GM18519 (cell line): ENCODE measurements around the gene SRD5A3.

Source experiments
- ATAC-seq: cut with Tn5 transposase; IDR thresholded peaks from one replicate; pipeline ENCODE4 v1.9.1; 2021; ENCODE audit warnings: mild to moderate bottlenecking, moderate library complexity; ENCODE audit not compliant: unreplicated experiment, low FRiP score

SRD5A3 gene

DNA sequence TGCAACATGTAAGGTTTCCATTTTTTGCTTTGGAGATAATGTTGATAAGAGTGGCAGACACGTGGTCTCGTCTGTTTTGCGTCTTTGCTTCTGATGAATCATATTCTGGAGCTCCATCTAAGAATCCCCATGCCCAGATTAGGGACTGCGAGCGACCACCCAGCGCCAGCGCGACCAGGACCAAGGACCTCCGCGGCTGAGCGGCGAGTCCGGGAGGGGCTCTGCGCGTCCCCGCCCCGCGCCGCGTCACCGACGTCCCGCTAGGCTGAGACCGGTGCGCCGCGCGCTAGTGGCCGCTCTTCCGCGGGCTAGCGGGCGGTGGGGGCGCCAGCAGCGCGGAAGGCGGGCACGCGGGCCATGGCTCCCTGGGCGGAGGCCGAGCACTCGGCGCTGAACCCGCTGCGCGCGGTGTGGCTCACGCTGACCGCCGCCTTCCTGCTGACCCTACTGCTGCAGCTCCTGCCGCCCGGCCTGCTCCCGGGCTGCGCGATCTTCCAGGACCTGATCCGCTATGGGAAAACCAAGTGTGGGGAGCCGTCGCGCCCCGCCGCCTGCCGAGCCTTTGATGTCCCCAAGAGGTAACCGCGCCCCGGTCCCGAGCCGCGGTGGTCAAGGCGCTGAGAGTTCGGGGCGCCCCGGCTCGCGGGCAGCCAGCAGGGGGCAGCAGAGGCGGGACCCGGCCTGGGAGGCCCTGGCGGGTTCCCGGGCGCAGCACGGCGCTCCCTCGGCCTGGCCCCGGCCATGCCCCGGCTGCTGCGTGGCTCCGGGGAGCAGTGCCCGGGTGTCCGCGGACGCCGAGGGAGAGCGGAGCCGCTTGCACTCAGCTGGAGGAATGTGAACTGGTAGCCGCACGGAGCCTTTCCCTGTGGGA is at the start of gene SRD5A3:
Gene SRD5A3 (plus strand): TSS at position 263 of the 871 bp plus-strand sequence. CDS start 95 bp downstream, at position 358.
- ATAC-seq: peak; percentile 87

DNA sequence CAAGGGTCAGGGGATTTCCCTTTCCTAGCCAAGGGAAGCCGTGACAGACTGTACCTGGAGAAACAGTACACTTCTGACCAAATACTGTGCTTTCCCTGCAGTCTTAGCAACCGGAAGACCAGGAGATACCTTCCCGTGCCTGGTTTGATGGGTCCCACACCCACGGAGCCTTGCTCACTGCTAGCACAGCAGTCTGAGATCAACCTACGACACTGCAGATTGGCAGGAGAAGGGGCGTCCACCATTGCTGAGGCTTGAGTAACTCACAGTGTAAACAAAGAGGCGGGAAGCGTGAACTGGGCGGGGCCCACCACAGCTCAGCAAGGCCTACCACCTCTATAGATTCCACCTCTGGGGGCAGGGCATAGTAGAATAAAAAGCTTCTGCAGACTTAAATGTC is 48.7 kb upstream of the SRD5A3 start:
- no peak for ATAC-seq

DNA sequence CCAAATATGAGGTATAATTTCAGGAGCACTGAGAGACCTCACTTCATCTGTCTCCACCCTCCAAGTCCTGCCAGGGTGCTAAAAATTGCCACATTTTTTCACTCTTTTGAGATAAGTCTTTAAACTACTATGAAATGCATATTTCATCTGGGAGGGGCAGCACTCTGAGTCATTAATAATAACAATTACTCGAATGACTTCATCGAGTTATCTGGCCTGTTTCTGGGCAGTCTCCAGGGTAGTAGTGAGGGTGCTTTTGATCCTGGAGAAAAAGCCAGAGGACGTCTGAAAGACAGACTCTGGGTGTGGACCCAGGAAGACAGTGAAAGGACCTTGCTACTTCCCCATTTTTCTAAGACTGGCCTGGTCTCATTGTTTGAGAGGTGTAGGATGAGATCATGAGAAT is 42.3 kb upstream of the SRD5A3 start:
- no peak for ATAC-seq

DNA sequence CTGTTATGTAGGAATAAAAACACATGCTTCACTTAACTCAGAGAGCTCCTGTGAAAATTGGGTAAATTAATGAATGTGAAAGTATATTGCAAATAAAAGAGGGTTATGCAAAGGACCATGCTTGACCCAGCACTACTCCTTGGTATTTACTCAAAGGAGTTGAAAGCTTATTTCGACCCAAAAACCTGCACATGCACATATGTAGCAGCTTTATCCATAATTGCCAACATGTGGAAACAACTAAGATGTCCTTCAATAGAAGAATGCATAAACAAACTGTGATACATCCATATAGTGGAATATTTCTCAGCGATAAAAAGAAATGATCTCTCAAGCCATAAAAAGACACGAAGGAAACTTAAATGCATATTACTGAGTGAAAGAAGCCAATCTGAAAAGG is 41.7 kb upstream of the SRD5A3 start:
- ATAC-seq: no peak

DNA sequence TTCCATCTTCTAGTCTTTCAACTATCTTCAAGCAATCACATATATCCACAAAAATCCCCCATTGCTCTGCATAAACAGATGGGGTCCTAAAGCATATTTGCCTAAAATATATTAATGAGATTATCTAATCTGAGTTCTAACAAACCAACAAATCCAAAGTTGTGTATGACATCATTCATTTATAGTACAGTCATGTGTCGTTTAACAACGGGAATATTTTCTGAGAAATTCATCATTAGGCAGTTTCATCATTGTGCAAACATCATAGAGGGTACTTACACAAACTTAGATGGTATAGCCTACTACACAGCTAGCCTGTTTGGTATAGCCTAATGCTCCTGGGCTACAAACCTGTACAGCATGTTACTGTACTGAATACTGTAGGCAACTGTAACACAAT is 38.0 kb upstream of the SRD5A3 start:
- ATAC-seq: no peak

DNA sequence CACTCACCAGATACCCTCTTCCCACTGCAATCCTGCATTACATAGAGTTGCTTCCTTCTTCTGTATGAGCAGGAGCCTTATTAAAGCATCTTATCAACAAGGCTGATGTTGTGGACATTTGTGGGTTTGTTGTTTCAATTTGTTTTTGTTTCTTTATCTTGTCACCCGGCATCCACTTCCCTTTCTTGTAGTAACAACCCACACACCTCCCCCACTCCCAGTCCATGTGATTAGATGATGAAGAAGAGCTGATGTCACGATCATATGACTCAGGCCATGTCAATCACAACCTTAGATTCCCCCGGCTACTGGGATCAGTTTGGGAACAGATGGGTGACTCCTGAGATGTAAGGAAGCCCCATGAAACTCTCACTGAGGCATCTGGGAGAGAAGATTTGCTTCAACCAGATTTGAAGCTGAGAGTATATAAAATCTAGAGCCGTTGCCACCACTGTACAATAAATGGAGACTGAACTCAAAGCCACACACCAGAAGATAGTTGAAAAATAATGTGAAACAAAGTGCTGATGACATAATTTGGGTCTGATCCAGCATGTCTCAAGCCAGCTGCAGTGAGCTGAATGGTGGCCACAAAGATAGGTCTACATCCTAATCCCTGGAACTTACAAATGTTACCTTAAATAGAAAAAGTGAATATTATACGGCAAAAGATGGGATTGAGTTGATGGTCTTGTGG is 34.1 kb upstream of the SRD5A3 start:
- no peak for ATAC-seq

DNA sequence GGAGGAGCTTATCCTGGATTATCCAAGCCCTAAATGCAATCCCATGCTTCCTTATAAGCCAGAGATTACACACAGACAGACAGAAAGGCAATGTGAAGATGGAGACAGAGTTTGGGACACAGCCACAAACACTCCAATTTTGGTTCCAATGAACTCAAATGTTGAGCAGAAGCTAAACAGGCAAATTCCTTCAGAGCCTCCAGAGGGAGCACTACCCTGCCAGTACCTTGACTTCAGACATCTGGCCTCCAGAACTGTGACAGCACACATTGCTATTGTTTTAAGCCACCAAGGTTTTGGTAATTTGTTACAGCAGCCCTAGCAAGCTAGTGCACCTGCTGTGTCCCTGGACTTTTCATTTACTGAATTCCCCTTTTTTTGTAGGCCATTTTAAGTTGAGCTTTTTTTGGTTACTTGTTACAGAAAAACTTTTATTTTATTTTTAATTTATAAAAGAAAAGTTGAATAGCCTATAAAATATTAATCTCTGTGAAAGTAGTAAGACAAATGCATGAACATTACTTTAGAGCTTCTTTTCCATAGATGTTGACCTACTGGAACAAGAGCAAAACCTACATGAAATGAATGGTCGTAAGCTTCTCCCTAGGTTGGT is 33.4 kb upstream of the SRD5A3 start:
- ATAC-seq: peak; percentile 76

DNA sequence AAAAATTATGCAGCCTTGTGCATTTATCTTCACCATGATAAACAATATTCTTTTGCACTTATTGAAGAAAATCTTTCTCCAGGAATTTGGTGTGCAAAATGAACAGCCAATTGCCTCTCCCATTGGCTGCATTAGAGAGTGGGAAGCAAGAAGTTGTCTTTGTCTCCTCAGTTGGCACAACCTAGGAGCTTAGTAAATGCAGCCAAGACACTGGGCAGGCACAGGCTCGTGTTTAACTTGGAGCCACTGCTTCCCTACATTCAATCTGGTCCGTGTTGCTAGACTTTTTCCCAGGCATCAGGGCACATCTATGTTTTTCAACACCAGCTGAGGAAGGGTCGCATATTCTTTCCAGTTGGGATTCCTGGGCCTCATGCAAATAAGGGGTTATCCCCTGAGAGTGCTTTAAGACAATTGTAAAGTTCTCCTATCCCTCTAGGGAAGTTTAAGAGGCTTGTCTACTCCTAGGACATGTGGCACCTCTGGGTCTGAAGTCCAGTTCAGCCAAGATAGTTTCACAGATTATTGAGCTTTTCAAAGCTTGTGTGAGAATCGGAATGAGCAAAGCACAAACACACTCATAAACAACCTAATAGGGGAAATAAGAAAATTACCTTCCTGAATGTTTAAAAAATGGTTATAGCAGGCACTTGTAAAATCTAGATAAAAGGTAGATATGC is 31.8 kb upstream of the SRD5A3 start:
- no peak for ATAC-seq

DNA sequence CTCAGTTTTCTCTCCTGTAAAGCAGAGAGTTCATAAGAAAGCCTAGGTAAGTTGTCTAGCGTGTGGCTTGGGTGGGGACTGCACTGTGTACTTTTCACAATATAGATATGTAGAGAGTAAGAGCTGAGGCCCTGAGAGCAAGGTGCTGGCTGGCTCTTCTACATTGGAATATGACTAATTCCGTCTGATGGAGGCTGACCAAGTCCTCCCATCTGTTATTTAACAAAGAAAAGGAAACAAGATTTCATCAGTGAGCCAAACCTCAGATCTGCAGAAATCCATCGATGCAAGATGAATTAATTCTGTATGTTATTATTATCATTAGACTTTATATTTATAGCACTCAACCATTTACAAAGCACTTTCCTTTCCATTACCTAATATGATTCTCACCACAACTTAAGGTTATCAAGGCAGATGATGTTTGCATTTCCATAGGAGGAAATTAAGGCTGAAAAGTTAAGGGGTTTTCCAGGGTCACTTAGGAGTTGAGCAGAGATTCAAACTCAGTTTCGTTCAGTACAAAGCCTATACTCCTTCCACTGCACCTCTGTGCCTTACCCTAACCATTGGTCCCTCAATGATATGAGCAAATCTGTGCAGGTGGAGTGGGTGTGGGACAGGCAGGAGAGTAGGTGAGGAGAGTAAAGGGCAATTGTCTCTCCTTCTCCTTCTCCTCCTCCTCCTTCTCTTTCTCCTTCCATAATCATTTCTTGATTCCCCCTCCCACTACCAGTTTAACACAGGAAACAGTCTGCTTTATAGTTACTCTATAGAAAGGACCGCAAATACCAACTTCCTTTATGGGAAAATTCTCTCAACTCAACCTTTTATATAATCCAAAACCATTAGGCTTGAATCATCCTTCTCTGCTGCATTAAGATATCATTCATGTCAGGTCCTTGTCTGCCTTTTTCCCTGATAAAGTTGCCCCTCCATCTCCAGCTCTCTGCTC is 27.6 kb upstream of the SRD5A3 start:
- no peak for ATAC-seq

DNA sequence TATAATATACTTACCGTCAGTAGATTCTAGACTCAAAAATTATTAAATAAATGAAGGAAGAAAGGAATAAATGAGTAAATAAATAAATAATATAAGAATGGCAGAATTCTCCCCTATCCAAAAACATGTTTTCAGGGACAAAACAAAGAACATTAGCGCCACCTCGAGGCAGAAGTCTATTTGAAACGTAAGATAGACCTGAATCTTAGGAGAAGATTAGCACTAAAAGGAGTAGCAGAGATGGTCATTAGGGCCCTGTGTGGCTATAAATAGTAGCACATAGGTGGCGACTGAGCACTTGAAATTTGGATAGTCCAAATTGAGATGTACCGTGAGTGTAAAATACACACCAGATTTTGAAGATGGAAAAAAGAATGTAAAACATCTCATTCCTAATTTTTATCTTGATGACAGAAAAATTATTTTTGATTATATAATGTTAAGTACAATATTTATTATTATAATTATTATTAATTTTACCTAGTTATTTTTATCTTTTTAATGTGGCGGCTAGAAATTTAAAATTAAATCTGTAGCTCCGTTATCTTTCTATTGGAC is 24.3 kb upstream of the SRD5A3 start:
- ATAC-seq: peak; percentile 41

GRCh38 chr4:55323375-55323774 is 22.7 kb upstream of the SRD5A3 start:
- no peak for ATAC-seq

GRCh38 chr4:55326629-55327028 is 19.4 kb upstream of the SRD5A3 start:
- ATAC-seq: no peak

DNA sequence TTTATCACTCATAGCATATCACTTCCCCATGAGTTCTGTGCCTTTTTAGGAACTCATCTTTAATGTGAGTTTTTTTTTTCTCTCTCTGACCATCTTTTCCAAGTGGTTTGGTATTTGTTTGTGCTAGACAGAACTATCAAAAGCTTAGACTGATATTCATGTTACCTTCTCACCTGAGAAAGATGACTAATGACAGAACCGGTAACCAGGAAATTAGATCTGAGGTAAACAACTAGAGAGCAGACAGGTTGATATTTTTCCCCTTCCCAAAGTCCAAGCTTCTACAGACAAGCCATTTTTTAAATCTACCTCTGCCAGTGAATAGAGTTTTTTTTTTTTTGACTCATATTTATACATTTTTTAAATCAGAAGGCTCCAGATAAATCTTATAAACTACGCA is 17.0 kb upstream of the SRD5A3 start:
- no peak for ATAC-seq

DNA sequence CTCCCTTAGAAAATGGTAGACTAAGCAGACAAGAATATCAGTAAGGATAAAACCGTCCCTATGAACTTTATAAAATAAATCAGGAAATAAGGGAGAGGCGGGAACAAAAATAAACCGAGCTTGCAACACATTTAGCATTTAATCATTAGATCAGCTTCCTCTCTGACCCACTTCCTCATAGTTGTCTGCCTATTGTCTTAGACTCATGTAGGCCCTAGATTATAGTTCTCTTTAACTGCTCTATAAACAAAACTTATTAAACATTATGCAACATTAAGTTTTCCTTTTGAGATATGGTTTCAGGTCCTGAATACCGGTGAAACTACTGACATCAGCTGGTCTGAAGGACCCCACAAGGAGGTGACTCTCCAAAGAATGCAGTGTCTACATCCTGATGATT is 15.8 kb upstream of the SRD5A3 start:
- ATAC-seq: no peak

GRCh38 chr4:55336138-55337034 is 9.7 kb upstream of the SRD5A3 start:
- ATAC-seq: no peak

DNA sequence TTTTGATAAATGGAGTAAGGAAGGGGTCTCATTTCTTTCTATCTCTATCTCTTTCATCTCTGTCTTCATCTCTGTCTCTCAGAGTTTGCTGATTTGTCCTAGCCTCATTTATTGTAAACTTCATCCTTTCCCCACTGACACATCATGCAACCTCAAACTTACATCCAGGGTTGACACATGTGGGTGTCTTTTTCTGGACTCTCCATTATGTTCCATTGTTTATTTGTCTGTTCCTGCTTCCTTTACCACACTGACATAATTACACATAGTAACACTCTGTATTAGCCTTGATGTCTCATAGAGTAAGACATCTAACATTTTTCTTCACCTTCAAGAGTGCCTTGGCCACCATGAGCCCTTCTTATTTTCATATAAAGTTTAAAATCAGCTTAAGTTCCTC is 8.1 kb upstream of the SRD5A3 start:
- no peak for ATAC-seq

GRCh38 chr4:55338486-55338885 is 7.6 kb upstream of the SRD5A3 start:
- no peak for ATAC-seq

GRCh38 chr4:55340266-55340665 is 5.8 kb upstream of the SRD5A3 start:
- no peak for ATAC-seq
